PFSK-1 (cell line): ENCODE results near the gene KIF5C.

ENCODE experiments used
- POLR2AphosphoS5 ChIP-seq: IDR thresholded peaks from 2 replicates; pipeline ENCODE4 v1.6.1; 2012; ENCODE audit warnings: low read depth, mild to moderate bottlenecking, control low read depth, low read length, moderate library complexity
- SIN3A ChIP-seq: IDR thresholded peaks from 2 replicates; pipeline ENCODE4 v1.6.1; 2012; ENCODE audit warnings: mild to moderate bottlenecking, low read length, moderate library complexity, borderline replicate concordance; ENCODE audit not compliant: insufficient read depth
- TAF1 ChIP-seq: IDR thresholded peaks from 2 replicates; pipeline ENCODE4 v1.6.1; 2012; ENCODE audit warnings: low read length, control low read depth, borderline replicate concordance; ENCODE audit not compliant: insufficient read depth
- TF ChIP-seq, protein P1 (sequence below), 2 experiments: IDR thresholded peaks; 2 replicates each; pipeline versions ENCODE4 v1.6.1 to v1.8.0; 2011 to 2012; ENCODE audit warnings: low read depth in 2 of 2, low read length in 2 of 2, control low read depth in 1 of 2, inconsistent platforms in 1 of 2, mild to moderate bottlenecking in 1 of 2, moderate library complexity in 1 of 2; ENCODE audit not compliant: insufficient read depth in 1 of 2

DNA sequence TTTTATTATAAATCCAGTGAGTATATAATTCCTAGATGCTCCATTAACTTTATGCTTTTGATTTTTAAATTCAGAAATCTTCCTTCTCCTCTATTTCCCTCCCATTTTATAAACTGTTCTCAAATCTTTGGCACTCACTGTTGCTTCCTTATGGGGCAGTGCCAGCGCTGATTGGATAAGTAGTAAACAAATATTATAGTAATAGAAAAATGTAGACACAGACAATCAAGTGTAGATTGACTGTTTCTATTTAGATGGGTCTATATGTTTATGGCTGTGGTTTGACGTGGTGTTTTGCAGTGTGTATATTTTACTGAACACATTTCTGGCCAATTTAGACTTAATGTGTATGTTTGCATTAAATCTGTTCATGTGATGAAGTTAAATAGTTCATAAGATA lies 200.1 kb downstream of the KIF5C start:
- TF ChIP-seq SIN3A (no peak), POLR2AphosphoS5 (no peak), TAF1 (no peak)
- TF ChIP-seq, protein P1, sequence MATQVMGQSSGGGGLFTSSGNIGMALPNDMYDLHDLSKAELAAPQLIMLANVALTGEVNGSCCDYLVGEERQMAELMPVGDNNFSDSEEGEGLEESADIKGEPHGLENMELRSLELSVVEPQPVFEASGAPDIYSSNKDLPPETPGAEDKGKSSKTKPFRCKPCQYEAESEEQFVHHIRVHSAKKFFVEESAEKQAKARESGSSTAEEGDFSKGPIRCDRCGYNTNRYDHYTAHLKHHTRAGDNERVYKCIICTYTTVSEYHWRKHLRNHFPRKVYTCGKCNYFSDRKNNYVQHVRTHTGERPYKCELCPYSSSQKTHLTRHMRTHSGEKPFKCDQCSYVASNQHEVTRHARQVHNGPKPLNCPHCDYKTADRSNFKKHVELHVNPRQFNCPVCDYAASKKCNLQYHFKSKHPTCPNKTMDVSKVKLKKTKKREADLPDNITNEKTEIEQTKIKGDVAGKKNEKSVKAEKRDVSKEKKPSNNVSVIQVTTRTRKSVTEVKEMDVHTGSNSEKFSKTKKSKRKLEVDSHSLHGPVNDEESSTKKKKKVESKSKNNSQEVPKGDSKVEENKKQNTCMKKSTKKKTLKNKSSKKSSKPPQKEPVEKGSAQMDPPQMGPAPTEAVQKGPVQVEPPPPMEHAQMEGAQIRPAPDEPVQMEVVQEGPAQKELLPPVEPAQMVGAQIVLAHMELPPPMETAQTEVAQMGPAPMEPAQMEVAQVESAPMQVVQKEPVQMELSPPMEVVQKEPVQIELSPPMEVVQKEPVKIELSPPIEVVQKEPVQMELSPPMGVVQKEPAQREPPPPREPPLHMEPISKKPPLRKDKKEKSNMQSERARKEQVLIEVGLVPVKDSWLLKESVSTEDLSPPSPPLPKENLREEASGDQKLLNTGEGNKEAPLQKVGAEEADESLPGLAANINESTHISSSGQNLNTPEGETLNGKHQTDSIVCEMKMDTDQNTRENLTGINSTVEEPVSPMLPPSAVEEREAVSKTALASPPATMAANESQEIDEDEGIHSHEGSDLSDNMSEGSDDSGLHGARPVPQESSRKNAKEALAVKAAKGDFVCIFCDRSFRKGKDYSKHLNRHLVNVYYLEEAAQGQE (IDR thresholded peaks at IDR 0.05; ENCODE audit: insufficient read depth in 1 of 2, low read depth in 2 of 2, low read length in 2 of 2), result no peak
